Measurements from ENCODE around the gene MICU1.

DNA sequence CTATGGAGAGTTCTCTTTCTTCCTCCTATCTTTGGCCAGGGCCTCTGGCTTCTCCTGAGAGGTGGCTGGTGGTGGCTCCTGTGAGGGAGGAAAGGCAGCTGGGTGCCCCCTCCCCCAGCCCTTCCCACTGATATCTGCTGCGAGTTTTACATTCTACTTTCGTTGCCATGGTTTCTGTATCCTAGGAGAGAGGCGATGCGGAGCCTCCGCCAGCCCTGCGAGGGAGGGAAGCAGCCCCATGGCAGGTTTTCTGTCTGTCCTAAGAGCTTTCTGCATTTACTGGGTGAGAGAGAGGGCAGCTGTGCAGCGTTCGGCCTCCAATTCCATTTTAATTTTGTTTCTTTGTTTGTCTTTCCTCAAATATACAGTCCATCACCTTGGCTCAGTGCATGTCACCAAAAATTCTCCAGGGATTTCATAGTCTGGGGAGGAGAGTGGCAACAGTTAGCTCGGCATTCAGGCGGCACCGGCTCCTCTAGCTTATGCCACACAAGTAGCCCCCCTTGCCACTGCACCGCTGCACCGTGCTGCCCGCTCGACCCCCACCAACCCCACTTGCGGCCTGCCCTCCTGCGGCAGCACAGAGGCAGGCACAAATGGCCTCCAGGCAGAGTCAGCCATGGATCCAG, 291.6 kb downstream of the MICU1 start:
- no peak for TF ChIP-seq TAF1 (IDR thresholded peaks at IDR 0.05; ENCODE audit: borderline replicate concordance, low read depth, low read length)
- no peak for TF ChIP-seq POLR2AphosphoS5 (IDR thresholded peaks at IDR 0.05; ENCODE audit: low read depth, low read length)
- TF ChIP-seq POLR2A (IDR thresholded peaks at IDR 0.05; ENCODE audit: low read depth, low read length) = no peak
